Karpas-422 (cell line): ENCODE measurements around the gene LGALS1. TPM values are rescaled to one million over a fixed set of nuclear protein-coding genes. Genes with fewer than 3 reads are reported as not detected.

Source experiments
- DNase-seq: peaks from one replicate; pipeline ENCODE4 v3.0.0-alpha.2; 2015
- H2AFZ ChIP-seq: fragments of 200-600 bp; sonication (generic); 2 replicates; pipeline ENCODE4 v1.6.1; 2014; ENCODE audit warnings: antibody characterized with exemption, low read length, mixed read lengths
- H3K27ac ChIP-seq: fragments of 200-600 bp; sonication (generic); 2 replicates; pipeline ENCODE4 v1.5.1; 2014; ENCODE audit warnings: mild to moderate bottlenecking, low read length, moderate library complexity
- H3K27me3 ChIP-seq: fragments of 200-600 bp; sonication (generic); 2 replicates; pipeline ENCODE4 v1.6.1; 2014; ENCODE audit warnings: low read length, mixed read lengths
- H3K36me3 ChIP-seq: fragments of 200-600 bp; sonication (generic); 2 replicates; pipeline ENCODE4 v1.6.1; 2014; ENCODE audit warnings: low read length, mixed read lengths; ENCODE audit not compliant: insufficient read depth
- H3K4me1 ChIP-seq: fragments of 200-600 bp; sonication (generic); 2 replicates; pipeline ENCODE4 v1.6.1; 2014; ENCODE audit warnings: mild to moderate bottlenecking, low read length, mixed read lengths
- H3K4me2 ChIP-seq: fragments of 200-600 bp; sonication (generic); 2 replicates; pipeline ENCODE4 v1.6.1; 2014; ENCODE audit warnings: low read length, low read depth, mild to moderate bottlenecking; ENCODE audit not compliant: poor library complexity, severe bottlenecking
- H3K4me3 ChIP-seq: fragments of 200-600 bp; sonication (generic); 2 replicates; pipeline ENCODE4 v1.5.1; 2014; ENCODE audit warnings: mild to moderate bottlenecking, antibody characterized with exemption, low read length, mixed read lengths
- H3K79me2 ChIP-seq: fragments of 200-600 bp; sonication (generic); 2 replicates; pipeline ENCODE4 v1.6.1; 2014; ENCODE audit warnings: mild to moderate bottlenecking, low read length, mixed read lengths
- H3K9ac ChIP-seq: fragments of 200-600 bp; sonication (generic); 2 replicates; pipeline ENCODE4 v1.6.0; 2014; ENCODE audit warnings: low read length
- H3K9me2 ChIP-seq: fragments of 200-600 bp; sonication (generic), shearing (Covaris generic); replicated peaks from 2 replicates; pipeline ENCODE4 v1.6.0; 2014; ENCODE audit warnings: mild to moderate bottlenecking, low read length, moderate library complexity; ENCODE audit not compliant: insufficient read depth
- H3K9me3 ChIP-seq: fragments of 300-700, 200-600 bp; sonication (generic); 2 replicates; pipeline ENCODE4 v1.6.1; 2014; ENCODE audit warnings: low read length, mixed read lengths
- H4K20me1 ChIP-seq: fragments of 200-600 bp; sonication (generic); 2 replicates; pipeline ENCODE4 v1.6.1; 2014; ENCODE audit warnings: mild to moderate bottlenecking, antibody characterized with exemption, low read length, low read depth; ENCODE audit not compliant: insufficient read depth
- total RNA-seq: library from RNA; depleted of rRNA; stranded (reverse); fragments of >200 nt; shearing (Covaris generic); gene quantifications from 2 replicates; pipeline ENCODE4 v1.2.3, GENCODE V29; 2014; ENCODE audit warnings: low replicate concordance

Gene LGALS1
- total RNA-seq, 1 experiment from 2014 or later = 308 TPM

DNA sequence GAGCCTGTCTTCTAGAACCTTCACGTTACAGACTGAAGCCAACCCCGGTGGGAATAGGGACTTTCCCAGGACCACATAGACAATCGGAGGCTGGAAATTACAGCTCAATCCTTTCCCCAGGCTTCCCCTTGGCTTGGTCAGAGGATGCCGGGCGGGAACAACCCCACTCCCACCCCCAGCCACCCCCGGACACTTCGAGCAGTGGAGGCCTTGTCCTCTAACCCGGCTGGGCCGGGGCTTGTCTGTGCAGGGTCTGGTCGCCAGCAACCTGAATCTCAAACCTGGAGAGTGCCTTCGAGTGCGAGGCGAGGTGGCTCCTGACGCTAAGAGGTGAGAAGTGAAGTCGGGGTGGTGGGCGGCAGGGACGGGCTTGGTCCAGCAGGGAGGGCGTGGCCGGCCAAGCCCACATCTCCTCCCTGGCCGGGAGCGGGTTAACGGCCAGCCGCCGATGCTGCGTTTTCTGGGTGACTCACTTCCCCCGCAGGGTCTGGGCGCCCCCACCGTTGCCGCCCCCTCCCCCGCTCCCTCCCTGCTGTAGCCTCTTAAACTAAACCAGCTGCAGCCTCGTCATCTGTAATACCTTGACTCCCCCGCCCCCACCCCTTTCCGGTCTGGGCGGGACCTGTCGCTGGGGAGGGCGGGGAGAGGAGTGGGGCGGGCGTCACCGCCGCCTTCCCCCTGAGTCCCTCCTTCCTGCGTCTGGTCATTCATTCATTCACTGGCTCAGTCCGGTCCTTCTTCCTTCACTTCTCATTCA, 1.5 kb downstream of the LGALS1 start:
- Histone ChIP-seq H3K4me2 (peak overlapping the region; percentile 86), H4K20me1 (no peaks in the 10 kb centered on the region), H3K36me3 (no peaks in the 10 kb centered on the region), H3K9ac (peak overlapping the region; percentile 75), H2AFZ (peak overlapping the region; percentile 88; the same call in 1 of the 2 replicates), H3K9me2 (no peaks in the 10 kb centered on the region), H3K79me2 (no peaks in the 10 kb centered on the region), H3K4me1 (peaks cover 38% of the 10 kb centered on the region), H3K27ac (peak overlapping the region; percentile 85), H3K9me3 (no peaks in the 10 kb centered on the region), H3K4me3 (peak overlapping the region; percentile 69), H3K27me3 (no peaks in the 10 kb centered on the region)
- DNase-seq = peak; percentile 96

GRCh38 chr22:37677493-37677974, 2.1 kb downstream of the LGALS1 start:
- Histone ChIP-seq H3K79me2 (no peaks in the 10 kb centered on the region), H3K9ac (peak overlapping the region; percentile 75), H3K4me3 (peak overlapping the region; percentile 69), H3K9me3 (no peaks in the 10 kb centered on the region), H3K4me1 (peaks cover 38% of the 10 kb centered on the region), H3K4me2 (peak overlapping the region; percentile 86), H3K27me3 (no peaks in the 10 kb centered on the region), H2AFZ (peak overlapping the region; percentile 88; the same call in 1 of the 2 replicates), H3K27ac (0 out of 2 replicates have a peak overlapping the region, but pooled peaks have one; percentile 53), H4K20me1 (no peaks in the 10 kb centered on the region), H3K36me3 (no peaks in the 10 kb centered on the region), H3K9me2 (no peaks in the 10 kb centered on the region)
- DNase-seq = no peak

GRCh38 chr22:37678372-37678771, 2.9 kb downstream of the LGALS1 start:
- no peaks in the 10 kb centered on the region for H3K36me3 ChIP-seq
- H3K9ac ChIP-seq = no peak overlapping the region
- H3K9me2 ChIP-seq = no peaks in the 10 kb centered on the region
- H4K20me1 ChIP-seq = no peaks in the 10 kb centered on the region
- H3K27me3 ChIP-seq = no peaks in the 10 kb centered on the region
- H3K4me1 ChIP-seq = peaks cover 38% of the 10 kb centered on the region
- no peaks in the 10 kb centered on the region for H3K79me2 ChIP-seq
- no peaks in the 10 kb centered on the region for H3K9me3 ChIP-seq
- H2AFZ ChIP-seq = no peak overlapping the region
- H3K27ac ChIP-seq = no peak overlapping the region
- no peak for DNase-seq
- no peak overlapping the region for H3K4me3 ChIP-seq
- H3K4me2 ChIP-seq = no peak overlapping the region

- H2AFZ ChIP-seq = no peak overlapping the region
- no peak overlapping the region for H3K4me2 ChIP-seq
- DNase-seq = no peak
- H3K27ac ChIP-seq = no peak overlapping the region
- H4K20me1 ChIP-seq = no peaks in the 10 kb centered on the region
- H3K4me3 ChIP-seq = no peak overlapping the region
- no peaks in the 10 kb centered on the region for H3K36me3 ChIP-seq
- H3K4me1 ChIP-seq = peaks cover 38% of the 10 kb centered on the region
- no peaks in the 10 kb centered on the region for H3K79me2 ChIP-seq
- H3K9me2 ChIP-seq = no peaks in the 10 kb centered on the region
- no peak overlapping the region for H3K9ac ChIP-seq
- no peaks in the 10 kb centered on the region for H3K27me3 ChIP-seq
- no peaks in the 10 kb centered on the region for H3K9me3 ChIP-seq
Observed at GRCh38 chr22:37679670-37680069, 4.2 kb downstream of the LGALS1 start.

- Histone ChIP-seq H4K20me1 (no peaks in the 10 kb centered on the region), H3K4me2 (no peak overlapping the region)
Observed at GRCh38 chr22:37680191-37680851, 4.9 kb downstream of the LGALS1 start.

GRCh38 chr22:37681001-37681424, 5.6 kb downstream of the LGALS1 start:
- Histone ChIP-seq H3K4me3 (no peak overlapping the region), H3K9ac (no peak overlapping the region), H3K79me2 (no peaks in the 10 kb centered on the region), H3K27me3 (no peaks in the 10 kb centered on the region), H3K9me2 (no peaks in the 10 kb centered on the region), H3K9me3 (no peaks in the 10 kb centered on the region), H4K20me1 (no peaks in the 10 kb centered on the region), H2AFZ (no peak overlapping the region), H3K27ac (no peak overlapping the region), H3K4me1 (peaks cover 38% of the 10 kb centered on the region), H3K4me2 (no peak overlapping the region), H3K36me3 (no peaks in the 10 kb centered on the region)
- DNase-seq = no peak

More at GRCh38 chr22:37680191-37680851, 4.9 kb downstream of the LGALS1 start:
- no peak for DNase-seq
- no peak overlapping the region for H2AFZ ChIP-seq
- H3K9ac ChIP-seq = no peak overlapping the region
- no peaks in the 10 kb centered on the region for H3K79me2 ChIP-seq
- no peaks in the 10 kb centered on the region for H3K9me3 ChIP-seq
- no peak overlapping the region for H3K27ac ChIP-seq
- no peaks in the 10 kb centered on the region for H3K36me3 ChIP-seq
- H3K4me1 ChIP-seq = peaks cover 38% of the 10 kb centered on the region
- H3K4me3 ChIP-seq = no peak overlapping the region
- H3K9me2 ChIP-seq = no peaks in the 10 kb centered on the region
- H3K27me3 ChIP-seq = no peaks in the 10 kb centered on the region

DNA sequence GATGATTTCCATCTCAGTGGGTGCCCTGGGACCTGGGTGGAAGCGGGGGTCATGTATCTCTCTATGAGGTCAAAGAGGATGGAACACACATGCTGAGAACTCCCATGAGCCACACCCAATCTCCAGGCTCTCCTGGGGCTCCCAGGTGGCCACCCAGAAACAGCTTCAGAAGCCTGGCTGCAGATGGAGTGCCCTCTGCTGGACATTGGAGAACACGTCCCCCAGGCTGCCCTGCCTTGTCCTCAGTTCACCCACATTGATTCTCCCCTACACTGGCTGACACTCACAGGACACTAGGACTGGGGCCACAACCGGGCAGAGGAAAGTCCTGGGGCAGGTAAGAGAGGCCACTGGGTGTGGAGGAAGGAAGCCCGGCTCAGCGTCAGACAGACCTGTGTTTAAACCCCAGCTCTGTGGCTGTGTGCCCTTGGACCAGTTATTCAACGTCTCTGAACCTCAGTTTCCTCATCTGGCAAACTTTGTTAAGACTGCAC, 6.2 kb downstream of the LGALS1 start:
- Histone ChIP-seq H3K9me2 (no peaks in the 10 kb centered on the region), H4K20me1 (no peaks in the 10 kb centered on the region), H3K4me3 (no peak overlapping the region), H3K4me1 (peaks cover 33% of the 10 kb centered on the region), H3K27ac (no peak overlapping the region), H2AFZ (no peak overlapping the region), H3K4me2 (no peak overlapping the region), H3K9ac (no peak overlapping the region), H3K36me3 (no peaks in the 10 kb centered on the region), H3K79me2 (peaks cover 2% of the 10 kb centered on the region), H3K9me3 (no peaks in the 10 kb centered on the region), H3K27me3 (no peaks in the 10 kb centered on the region)
- DNase-seq = peak; percentile 92
